IMR-90 (cell line): ENCODE data around the gene PLOD1. TPM values are rescaled to one million over a fixed set of nuclear protein-coding genes. Genes with fewer than 3 reads are reported as not detected.

ENCODE experiments used
- ATAC-seq: fragments of 200-7000 bp; cut with Tn5 transposase; 2 replicates; pipeline ENCODE4 v1.9.1; 2020; ENCODE audit warnings: low read depth, mild to moderate bottlenecking, moderate library complexity
- BruUV-seq: library from RNA; stranded (reverse); fragments of 400-500 nt; replicated peaks from 2 replicates; lab custom pipeline; 2021; lab: Mats Ljungman, UMichigan
- CTCF ChIA-PET: fragments of 300-600 bp; formaldehyde crosslinking; extraction: SDS; loops from one replicate; lab custom pipeline; 2021; ENCODE audit warnings: antibody characterized with exemption; lab: Yijun Ruan, JAX
- POLR2A ChIA-PET: fragments of 300-600 bp; sonication (Branson Sonifier 250); formaldehyde crosslinking; loops from one replicate; lab custom pipeline; 2022; ENCODE audit warnings: antibody characterized with exemption; ENCODE audit not compliant: unreplicated experiment; lab: Charles Lee
- DNase-seq: peaks from one replicate; pipeline ENCODE4 v3.0.0; 2013
- H2AFZ ChIP-seq: replicated peaks from 2 replicates; pipeline ENCODE3; 2013; ENCODE audit warnings: low read length, mild to moderate bottlenecking; ENCODE audit not compliant: poor library complexity
- H2AK5ac ChIP-seq: 2 replicates; pipeline ENCODE4 v1.6.1; 2013; ENCODE audit warnings: low read depth, low read length, inconsistent platforms
- H2AK9ac ChIP-seq: replicated peaks from 2 replicates; pipeline ENCODE3; 2013; ENCODE audit warnings: mild to moderate bottlenecking, low read depth, low read length, moderate library complexity; ENCODE audit not compliant: poor library complexity
- H2BK120ac ChIP-seq: 2 replicates; pipeline ENCODE4 v1.6.1; 2013; ENCODE audit warnings: low read depth, low read length, inconsistent platforms
- H2BK15ac ChIP-seq: 3 replicates; pipeline ENCODE4 v1.6.1; 2013; ENCODE audit warnings: low read depth, low read length, inconsistent platforms
- H2BK20ac ChIP-seq: 2 replicates; pipeline ENCODE4 v1.6.1; 2013; ENCODE audit warnings: low read depth, mild to moderate bottlenecking, inconsistent platforms, low read length, moderate library complexity
- H2BK5ac ChIP-seq: 2 replicates; pipeline ENCODE4 v1.6.1; 2013; ENCODE audit warnings: mild to moderate bottlenecking, low read depth, low read length, inconsistent platforms; ENCODE audit not compliant: poor library complexity, severe bottlenecking
- H3K14ac ChIP-seq: replicated peaks from 2 replicates; pipeline ENCODE4 v1.6.1; 2013; ENCODE audit warnings: low read depth, low read length, inconsistent platforms
- H3K18ac ChIP-seq: 2 replicates; pipeline ENCODE4 v1.6.1; 2013; ENCODE audit warnings: low read depth, low read length, control low read depth
- H3K23ac ChIP-seq: 2 replicates; pipeline ENCODE4 v1.6.1; 2013; ENCODE audit warnings: low read depth, low read length, inconsistent platforms
- H3K27ac ChIP-seq: 2 replicates; pipeline ENCODE4 v1.5.1; 2013; ENCODE audit warnings: mild to moderate bottlenecking, control low read depth, low read length; ENCODE audit not compliant: insufficient read depth
- H3K27me3 ChIP-seq: 2 replicates; pipeline ENCODE4 v1.6.1; 2013; ENCODE audit warnings: low read length; ENCODE audit not compliant: control insufficient read depth, insufficient read depth
- H3K36me3 ChIP-seq: 2 replicates; pipeline ENCODE4 v1.6.1; 2013; ENCODE audit warnings: low read length, mixed read lengths; ENCODE audit not compliant: control insufficient read depth, insufficient read depth
- H3K4ac ChIP-seq: 2 replicates; pipeline ENCODE4 v1.6.1; 2013; ENCODE audit warnings: low read depth, low read length, inconsistent platforms
- H3K4me1 ChIP-seq: 2 replicates; pipeline ENCODE4 v1.6.1; 2013; ENCODE audit warnings: low read length, mixed read lengths; ENCODE audit not compliant: control insufficient read depth, insufficient read depth
- H3K4me2 ChIP-seq: 2 replicates; pipeline ENCODE4 v1.6.1; 2013; ENCODE audit warnings: low read depth, mild to moderate bottlenecking, control low read depth, low read length, moderate library complexity
- H3K4me3 ChIP-seq: 2 replicates; pipeline ENCODE4 v1.5.1; 2013; ENCODE audit warnings: low read depth, mild to moderate bottlenecking, control low read depth, low read length, moderate library complexity; ENCODE audit not compliant: insufficient read depth
- H3K56ac ChIP-seq: 2 replicates; pipeline ENCODE4 v1.6.1; 2013; ENCODE audit warnings: low read length, inconsistent platforms; ENCODE audit not compliant: insufficient read depth; ENCODE audit errors: extremely low read depth
- H3K79me1 ChIP-seq, 2 experiments: 2 replicates each; pipeline ENCODE4 v1.6.1; 2013; ENCODE audit warnings: low read length in 2 of 2, inconsistent platforms in 1 of 2, low read depth in 1 of 2
- H3K9ac ChIP-seq: 2 replicates; pipeline ENCODE4 v1.6.1; 2013; ENCODE audit warnings: low read depth, low read length, control low read depth
- H3K9me1 ChIP-seq: 2 replicates; pipeline ENCODE4 v1.6.1; 2013; ENCODE audit warnings: low read length, inconsistent platforms; ENCODE audit not compliant: insufficient read depth
- H3K9me3 ChIP-seq: 2 replicates; pipeline ENCODE4 v1.6.1; 2013; ENCODE audit warnings: low read length; ENCODE audit not compliant: control insufficient read depth, insufficient read depth
- H4K20me1 ChIP-seq: 2 replicates; pipeline ENCODE4 v1.6.1; 2013; ENCODE audit warnings: low read length, inconsistent platforms; ENCODE audit not compliant: insufficient read depth
- H4K5ac ChIP-seq: 2 replicates; pipeline ENCODE4 v1.6.1; 2013; ENCODE audit warnings: mild to moderate bottlenecking, low read depth, low read length, control low read depth
- H4K8ac ChIP-seq, 2 experiments: 2 replicates each; pipeline ENCODE4 v1.6.1; 2013; ENCODE audit warnings: low read depth in 2 of 2, low read length in 2 of 2, control low read depth in 1 of 2, inconsistent platforms in 1 of 2
- H4K91ac ChIP-seq: 2 replicates; pipeline ENCODE4 v1.6.1; 2013; ENCODE audit warnings: low read depth, low read length, inconsistent platforms; ENCODE audit not compliant: insufficient read depth
- BHLHE40 ChIP-seq: fragments of 150-350 bp; IDR thresholded peaks from 2 replicates; pipeline ENCODE4 v1.6.1; 2016; ENCODE audit warnings: mild to moderate bottlenecking, low read depth, low read length
- CHD1 ChIP-seq: IDR thresholded peaks from 2 replicates; pipeline ENCODE4 v1.6.1; 2012; ENCODE audit warnings: low read depth, low read length, improper control_type of control experiment
- FOS ChIP-seq: fragments of 150-350 bp; IDR thresholded peaks from 2 replicates; pipeline ENCODE4 v1.6.1; 2016; ENCODE audit warnings: low read depth, low read length
- MAFK ChIP-seq: IDR thresholded peaks from 2 replicates; pipeline ENCODE4 v1.6.1; 2012; ENCODE audit warnings: low read depth, low read length, improper control_type of control experiment
- MXI1 ChIP-seq: IDR thresholded peaks from 2 replicates; pipeline ENCODE4 v1.6.1; 2012; ENCODE audit warnings: low read depth, mild to moderate bottlenecking, low read length, moderate library complexity, borderline replicate concordance
- POLR2A ChIP-seq: IDR thresholded peaks from 2 replicates; pipeline ENCODE4 v1.6.1; 2012; ENCODE audit warnings: mild to moderate bottlenecking, low read depth, low read length
- RFX5 ChIP-seq: IDR thresholded peaks from 2 replicates; pipeline ENCODE4 v1.8.0; 2012; ENCODE audit warnings: low read depth, mild to moderate bottlenecking, low read length, moderate library complexity
- WGBS, 2 experiments: methylation state at CpG; one replicate each; pipeline versions ENCODE4 v1.1.5 to v1.1.7; 2013; ENCODE audit warnings: missing lambda C conversion rate in 2 of 2; ENCODE audit not compliant: insufficient read length in 1 of 2; ENCODE audit errors: extremely low coverage in 2 of 2; 5-methylcytosine and 5-hydroxymethylcytosine counted together
- dilution Hi-C: fragments of 300-500 bp; cut with HindIII; formaldehyde crosslinking; loops from one replicate; pipeline ENCODE4 v1.14.3; 2018; ENCODE audit warnings: low sequenced_read_pairs; ENCODE audit not compliant: unreplicated experiment
- in situ Hi-C: fragments of 300-500 bp; cut with MboI; formaldehyde crosslinking; loops from 3 replicates; pipeline ENCODE4 v1.14.3; 2019; ENCODE audit warnings: low sequenced_read_pairs, inconsistent platforms, mixed read lengths
- intact Hi-C: fragments of 100-400 bp; cut with micrococcal nuclease; formaldehyde crosslinking; loops from 2 replicates; pipeline ENCODE4 v1.10.0; 2022
- polyA plus RNA-seq, 3 experiments: library from polyadenylated mRNA; depleted of rRNA; stranded (reverse); fragments of >200 nt; gene quantifications; 2 replicates each; pipeline ENCODE4 v1.2.3, GENCODE V29; 2012; ENCODE audit warnings: low replicate concordance in 1 of 3
- total RNA-seq: library from RNA; depleted of rRNA; stranded (reverse); fragments of >200 nt; gene quantifications from 2 replicates; pipeline ENCODE4 v1.2.3, GENCODE V29; 2012

Gene PLOD1
- total and polyA plus RNA-seq, 2 of the 4 experiments (the other 2 are of a cell fraction), result 283 to 609 TPM

- Histone ChIP-seq H3K9me1 (0 out of 2 replicates have a peak, but pooled peaks cover 1% of the 10 kb centered on the region), H4K91ac (no peak overlapping the region), H2BK5ac (no peak overlapping the region), H2AK9ac (no peak overlapping the region), H3K36me3 (peaks cover 27% of the 10 kb centered on the region), H2BK120ac (no peak overlapping the region), H2BK15ac (no peak overlapping the region), H3K56ac (no peak overlapping the region), H4K5ac (no peak overlapping the region), H3K9ac (no peak overlapping the region), H3K79me1 (peaks cover 17 to 21% of the 10 kb centered on the region in 2 experiments; a peak in 3 of 4 replicates), H2AK5ac (no peak overlapping the region), H3K4me3 (no peak overlapping the region), H4K8ac (no peak overlapping the region), H3K27me3 (no peaks in the 10 kb centered on the region), H3K23ac (no peak overlapping the region), H2AFZ (no peak overlapping the region), H3K14ac (no peak overlapping the region), H3K9me3 (no peaks in the 10 kb centered on the region), H3K18ac (no peak overlapping the region), H3K4ac (no peak overlapping the region), H3K4me2 (no peak overlapping the region), H2BK20ac (no peak overlapping the region), H4K20me1 (peaks cover 6% of the 10 kb centered on the region; the same call in 1 of the 2 replicates), H3K27ac (no peak overlapping the region), H3K4me1 (peaks cover 5% of the 10 kb centered on the region)
- TF ChIP-seq BHLHE40 (no peak), FOS (no peak), CHD1 (no peak), MXI1 (no peak), RFX5 (no peak), MAFK (no peak), POLR2A (no peak)
- CTCF ChIA-PET, result no interaction called here
- ATAC-seq (no peak), DNase-seq (peak; percentile 32)
- intact Hi-C loops (loop anchor here (2.0 kb wide), 1 partner anchor 43 kb away; the partner anchor contains the start of gene PLOD1), dilution Hi-C loops (no loop called here), in situ Hi-C loops (no loop called here)
- POLR2A ChIA-PET, result no interaction called here
- WGBS, 2 experiments, result no CpG with 5 or more reads among the region's 3 CpGs
- no TSS peak for BruUV-seq
Observed at GRCh38 chr1:11977625-11978024, 43.1 kb downstream of the PLOD1 start.
